NCI-H128 (cell line): ENCODE results near the gene PPP2R2C.

ENCODE experiments used
- DNase-seq: peaks from one replicate; lab custom pipeline; 2025; ENCODE audit not compliant: unreplicated experiment; lab: John Stamatoyannopoulos, UW

PPP2R2C gene

DNA sequence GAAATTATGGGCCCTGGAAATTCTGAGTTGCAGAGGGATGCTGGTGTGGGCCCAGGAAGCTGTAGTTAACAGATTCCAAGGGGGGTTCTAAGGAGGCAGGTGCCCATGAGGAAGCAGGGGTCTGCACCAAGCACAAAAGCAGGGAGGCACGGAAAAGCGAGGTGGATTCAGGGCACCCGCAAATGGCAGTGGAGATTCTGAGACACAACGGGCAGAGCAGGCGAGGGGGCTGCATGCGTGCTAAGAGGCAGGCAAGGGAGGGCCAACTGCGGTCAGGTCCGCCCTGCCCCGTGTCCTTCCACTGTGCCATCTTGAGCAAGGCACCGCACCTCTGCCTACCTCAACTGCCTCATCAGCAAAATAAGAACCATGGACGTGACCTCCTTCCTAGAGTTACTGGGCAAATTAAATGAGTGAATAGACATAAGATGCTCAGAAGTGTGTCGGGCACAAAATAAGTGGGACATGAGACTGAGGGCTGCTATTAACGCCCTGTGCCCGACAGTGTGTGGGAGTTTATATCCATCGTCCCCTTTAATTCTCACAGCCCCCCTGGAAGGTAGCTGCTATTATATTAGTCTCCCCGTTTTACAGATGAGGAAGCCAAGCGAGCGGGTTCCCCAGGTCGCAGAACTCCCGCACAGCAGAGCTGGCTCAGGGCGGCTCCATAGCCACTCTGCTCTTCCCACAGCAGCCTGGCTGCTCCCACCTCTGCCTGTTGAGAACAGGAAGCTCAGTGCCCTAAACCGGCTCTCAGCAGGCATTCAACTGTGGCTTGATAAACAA is 67.6 kb downstream of the PPP2R2C start:
- no peak for DNase-seq

DNA sequence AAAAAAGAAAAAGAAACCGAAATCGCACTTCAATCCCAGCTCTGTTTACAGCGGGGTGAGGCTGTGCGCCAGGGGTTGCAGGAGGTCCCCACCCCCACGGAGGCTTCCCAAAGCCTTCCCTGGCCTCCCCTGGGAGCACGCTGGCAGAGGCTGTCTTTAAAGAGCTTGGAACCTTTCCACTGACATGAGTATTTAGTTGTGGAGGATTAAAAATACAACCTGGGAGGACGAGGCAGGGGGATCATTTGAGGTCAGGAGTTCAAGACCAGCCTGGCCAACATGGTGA is 69.1 kb downstream of the PPP2R2C start:
- no peak for DNase-seq

DNA sequence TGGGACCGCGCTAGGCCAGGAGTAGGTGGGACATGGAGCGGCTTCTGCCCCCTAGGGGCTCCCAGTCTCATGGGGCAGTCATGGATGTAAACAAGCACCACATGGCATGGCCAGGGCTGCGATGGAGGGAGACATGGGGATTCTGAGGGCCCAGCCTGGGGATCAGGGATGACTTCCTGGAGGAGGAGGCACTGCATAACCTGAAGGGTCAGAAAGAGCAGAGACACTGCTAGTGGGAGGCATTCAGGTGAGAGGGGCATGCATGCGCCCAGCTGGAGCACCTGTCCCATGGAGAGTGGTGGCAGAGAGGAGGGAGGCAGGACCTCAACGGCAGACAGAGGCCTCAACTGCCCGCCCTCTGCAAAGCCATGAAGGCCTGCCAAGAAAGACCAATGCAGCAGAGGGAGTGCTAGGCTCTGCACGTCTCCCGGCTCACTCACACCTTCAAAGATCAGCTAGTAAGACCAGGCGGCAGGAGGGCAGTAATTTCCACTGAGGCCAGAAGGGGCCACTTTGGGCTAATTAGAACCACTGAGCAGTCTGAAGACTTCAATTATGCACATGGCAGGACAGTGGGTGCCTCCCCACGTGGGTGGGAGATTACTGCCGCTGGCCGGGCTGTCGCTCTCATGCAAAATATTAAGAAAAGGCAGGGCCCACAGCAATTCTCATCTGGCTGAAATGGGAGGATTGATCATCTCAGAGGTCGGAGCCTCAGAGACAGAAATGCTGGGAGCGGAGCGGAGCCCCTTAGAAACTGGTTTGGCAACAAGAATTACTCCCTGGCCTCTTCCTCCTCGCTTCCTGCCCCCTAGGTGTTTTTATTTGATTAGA is 69.6 kb downstream of the PPP2R2C start:
- no peak for DNase-seq

DNA sequence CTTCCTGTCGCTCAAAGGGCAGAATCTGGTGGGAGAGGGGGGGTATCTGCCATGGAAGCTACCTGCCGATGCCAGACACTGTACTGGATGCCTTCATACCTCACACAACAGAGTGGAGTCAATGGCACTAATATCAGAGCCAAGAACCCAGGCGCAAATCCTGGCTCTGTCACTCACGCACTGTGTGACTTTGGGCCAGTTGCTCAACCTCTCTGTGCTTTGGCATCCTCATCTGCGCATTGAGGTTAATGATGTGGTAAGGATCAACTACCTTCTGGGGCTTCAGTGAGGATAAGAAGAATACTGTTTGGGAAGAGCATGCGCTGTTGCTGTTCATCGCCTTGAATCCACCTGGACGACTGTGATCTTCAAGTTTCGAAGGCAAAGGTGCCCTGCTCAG is 70.6 kb downstream of the PPP2R2C start:
- DNase-seq, result no peak

DNA sequence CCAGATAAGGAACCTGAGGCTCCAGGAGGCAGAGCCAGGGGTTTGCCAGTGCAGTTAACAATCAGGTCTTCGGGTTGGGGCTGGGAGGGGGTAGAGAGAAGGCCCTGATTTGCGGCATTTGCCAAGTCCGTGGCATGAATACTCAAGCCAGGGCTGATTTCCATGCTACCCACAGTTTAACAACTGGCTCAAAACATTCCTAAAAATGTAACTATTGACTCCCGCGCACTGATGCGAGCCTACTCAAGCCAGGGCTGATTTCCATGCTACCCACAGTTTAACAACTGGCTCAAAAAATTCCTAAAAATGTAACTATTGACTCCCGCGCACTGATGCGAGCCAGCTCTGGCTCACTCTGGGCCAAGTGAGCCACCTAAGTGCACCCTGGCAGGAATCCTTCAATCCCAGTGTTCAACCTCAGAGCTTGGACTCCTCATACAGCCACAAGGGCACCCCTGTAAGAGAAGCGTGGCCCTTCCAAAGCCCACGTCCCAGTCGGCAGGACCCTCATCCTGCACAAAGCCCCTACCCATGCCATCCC is 75.6 kb downstream of the PPP2R2C start:
- DNase-seq, result no peak

DNA sequence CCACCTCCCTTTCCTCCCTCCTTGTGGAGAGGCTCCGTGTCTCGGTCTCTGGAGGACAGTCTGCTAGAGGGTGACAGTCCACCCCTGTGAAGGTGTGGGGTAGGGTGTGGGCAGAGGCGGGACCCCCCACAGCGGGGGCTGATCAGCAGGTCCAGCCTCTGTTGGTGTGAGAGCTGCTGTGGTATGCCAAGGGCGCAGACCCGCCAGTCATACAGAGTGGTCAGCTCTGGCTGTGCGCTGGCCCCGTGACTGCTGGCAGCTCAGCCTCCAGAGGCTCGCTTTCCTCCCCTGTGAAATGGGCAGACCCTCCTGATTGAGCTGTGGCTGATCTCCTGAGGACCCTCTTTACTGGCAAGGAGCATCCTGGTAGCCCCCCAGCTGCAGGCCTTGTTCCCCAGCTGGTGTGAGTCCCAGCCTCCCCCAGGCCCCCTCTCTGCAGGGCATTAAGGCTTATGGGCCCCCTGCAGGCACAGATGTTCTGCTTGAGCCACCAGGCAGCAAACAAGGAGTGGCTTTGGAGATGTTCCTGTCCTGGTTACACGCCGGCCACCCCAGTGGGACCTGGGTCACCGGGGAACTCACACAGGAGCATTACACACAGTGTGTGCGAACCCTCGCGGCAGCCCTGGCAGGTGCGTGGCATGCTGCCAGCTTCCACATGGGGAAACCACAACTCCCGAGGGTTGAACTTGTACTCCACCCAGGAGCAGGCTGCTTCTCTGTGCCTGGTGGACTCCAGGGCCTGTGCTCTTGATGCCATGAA is 76.8 kb downstream of the PPP2R2C start:
- no peak for DNase-seq

DNA sequence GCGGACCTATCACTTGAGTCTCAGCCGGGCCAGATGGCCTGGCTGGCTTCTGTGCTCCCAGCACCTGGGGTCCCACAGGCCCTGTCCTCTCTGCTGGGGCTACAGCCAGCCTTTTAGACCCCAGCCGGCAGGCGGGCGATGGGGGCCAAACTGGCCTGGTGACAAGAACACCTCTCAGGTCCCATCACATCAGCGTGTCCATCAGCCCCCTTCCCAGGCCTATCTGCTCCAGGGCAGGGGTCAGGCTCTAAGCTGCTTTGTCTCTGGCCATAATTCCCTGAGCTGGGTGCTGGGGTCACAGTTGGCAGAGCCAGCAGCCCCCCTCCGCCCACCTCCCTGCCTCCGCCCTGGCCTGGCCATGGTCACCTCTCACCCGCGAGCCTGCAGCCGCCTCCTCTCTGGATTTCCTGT is 77.7 kb downstream of the PPP2R2C start:
- no peak for DNase-seq

DNA sequence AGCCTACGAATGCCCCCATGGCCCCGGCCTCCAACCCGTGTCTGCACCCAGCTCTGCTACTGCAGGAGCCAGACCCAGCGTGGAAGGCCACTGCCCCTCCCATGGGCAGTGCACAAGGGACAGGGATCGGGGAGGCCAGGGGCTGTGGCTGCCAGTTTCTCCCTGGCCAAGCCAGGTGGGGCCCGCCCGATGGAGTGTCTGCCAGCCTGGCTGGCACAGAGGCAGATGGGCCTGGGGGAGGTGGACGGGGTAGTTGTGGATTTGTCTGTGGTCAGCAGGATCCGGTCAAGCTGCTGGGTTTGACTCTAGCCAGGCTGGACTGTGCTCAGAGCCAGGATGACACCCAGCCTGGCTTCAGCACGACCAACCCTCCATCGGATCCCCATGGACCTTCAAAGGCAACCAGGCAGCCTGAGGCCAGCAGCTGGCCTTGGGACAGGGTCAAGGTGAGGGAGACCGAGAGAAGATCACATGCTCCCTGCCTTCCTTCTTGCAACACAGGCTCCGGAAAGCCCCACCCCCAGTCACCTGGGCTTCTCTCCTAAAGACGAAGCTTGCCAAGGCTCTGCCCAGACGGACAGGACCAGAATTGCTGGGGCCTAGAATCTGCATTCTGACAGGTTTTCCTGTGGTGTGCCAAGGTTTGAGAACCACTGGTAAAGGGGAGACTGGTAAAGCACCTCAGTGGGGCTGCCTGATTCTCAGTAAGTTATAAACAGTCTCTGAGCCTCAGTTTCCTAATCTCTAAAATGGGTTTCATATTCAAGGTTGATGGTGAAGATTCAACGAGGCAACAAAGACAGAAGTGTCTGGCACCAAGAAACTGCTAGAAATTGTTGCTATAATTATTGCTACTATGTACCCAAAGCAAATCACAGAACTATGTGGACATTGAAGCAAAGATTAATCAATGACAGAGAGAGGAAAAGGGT is 78.6 kb downstream of the PPP2R2C start:
- no peak for DNase-seq

DNA sequence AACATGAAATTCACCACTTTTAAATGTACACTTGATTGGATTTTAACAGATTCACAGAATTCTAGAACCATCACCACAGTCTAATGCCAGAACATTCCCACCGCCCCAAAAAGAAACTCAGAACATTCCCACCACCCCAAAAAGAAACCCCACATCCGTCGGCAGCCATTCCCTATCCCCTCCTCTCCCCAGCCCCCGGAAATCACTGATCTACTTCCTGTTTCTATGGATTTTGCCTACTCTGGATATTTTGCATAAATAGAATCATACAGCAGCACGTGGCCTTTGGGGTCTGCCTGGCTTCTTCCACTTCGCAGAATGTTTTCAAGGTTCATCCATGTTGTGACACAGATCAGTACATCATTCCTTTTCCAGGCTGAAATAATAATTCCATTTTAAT is 79.3 kb downstream of the PPP2R2C start:
- DNase-seq, result no peak

DNA sequence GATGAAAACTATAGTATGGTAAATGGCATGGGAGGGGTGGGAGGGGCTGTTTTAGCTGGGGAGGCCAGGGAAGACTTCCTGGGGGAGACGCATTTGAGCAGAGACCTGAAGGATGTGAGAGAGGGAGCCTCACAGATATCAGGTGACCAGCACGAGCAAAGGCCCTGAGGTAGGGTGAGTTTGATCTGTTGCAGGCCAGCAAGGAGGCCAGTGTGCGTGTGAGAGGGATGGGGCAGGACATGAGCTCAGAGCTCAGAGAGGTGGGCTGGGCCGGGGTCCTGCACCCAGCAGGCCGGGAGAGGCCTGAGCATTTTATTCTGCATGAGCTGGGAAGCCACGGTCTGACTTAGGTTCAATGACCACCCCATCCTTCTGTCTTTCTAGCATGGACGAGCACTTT is 80.0 kb downstream of the PPP2R2C start:
- no peak for DNase-seq

DNA sequence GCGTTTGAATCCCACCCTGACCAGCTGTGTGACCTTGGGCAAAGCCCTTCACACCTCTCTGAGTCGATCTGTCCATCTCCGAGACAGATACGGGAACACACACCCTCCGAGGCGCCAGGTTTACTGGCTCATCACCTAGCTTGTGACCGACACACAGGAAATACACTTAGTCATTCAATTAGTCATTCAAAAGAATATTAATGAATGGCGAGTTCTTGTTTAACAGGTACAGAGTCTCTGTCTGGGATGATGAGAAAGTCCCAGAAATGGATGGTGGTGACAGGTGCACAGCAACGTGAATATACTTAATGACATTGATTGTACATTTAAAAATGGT is 80.6 kb downstream of the PPP2R2C start:
- no peak for DNase-seq

DNA sequence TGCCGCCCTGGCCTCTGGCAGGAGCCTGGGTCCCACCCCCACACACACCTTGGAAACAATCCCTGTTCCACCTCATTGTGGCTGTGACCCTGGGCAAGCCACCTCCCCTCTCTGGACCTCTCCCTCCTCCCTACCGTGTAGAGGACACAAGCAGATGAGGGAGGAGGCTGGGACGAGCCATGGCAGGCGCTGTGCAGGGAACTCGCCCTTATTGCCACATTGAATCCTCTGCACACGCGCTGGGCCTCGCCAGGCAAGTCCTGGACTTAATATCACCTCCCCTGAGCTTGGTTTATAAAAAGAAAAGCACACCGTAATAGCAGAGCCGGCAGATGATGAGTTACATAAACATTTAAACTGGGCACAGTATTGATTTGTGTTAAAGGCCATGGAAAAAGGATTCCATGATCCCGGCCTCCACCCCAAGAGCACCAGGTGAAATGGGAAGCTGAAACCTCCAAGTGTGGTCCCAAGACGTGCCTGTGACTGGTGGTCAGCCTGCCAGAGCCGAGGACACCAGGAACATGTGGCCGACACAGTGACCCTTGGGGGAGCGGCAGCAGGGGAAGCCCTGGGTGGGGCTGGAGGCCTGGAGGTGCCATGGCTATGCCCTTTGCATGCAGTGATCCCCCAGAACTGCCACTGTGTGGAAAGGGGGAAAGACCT is 81.1 kb downstream of the PPP2R2C start:
- no peak for DNase-seq

DNA sequence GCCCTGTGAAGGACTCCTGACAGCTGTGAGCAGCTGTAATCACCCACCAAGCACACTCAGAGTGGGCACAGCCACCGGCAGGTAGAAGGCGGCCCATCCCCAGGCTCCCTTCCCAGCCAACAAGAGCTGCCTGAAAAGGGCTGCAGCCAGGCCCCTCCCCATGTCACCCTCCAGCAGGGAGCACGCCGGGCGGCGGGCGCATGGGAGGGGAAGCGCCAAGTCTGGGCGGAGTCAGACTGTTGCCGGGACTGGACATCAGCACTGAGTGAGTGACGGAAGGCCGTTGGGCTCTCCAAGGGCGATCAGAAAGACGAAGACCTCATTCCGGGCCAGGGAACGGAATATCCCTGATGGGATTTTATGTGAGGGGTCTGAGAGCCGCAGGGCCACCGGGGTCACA is 82.1 kb downstream of the PPP2R2C start:
- no peak for DNase-seq

DNA sequence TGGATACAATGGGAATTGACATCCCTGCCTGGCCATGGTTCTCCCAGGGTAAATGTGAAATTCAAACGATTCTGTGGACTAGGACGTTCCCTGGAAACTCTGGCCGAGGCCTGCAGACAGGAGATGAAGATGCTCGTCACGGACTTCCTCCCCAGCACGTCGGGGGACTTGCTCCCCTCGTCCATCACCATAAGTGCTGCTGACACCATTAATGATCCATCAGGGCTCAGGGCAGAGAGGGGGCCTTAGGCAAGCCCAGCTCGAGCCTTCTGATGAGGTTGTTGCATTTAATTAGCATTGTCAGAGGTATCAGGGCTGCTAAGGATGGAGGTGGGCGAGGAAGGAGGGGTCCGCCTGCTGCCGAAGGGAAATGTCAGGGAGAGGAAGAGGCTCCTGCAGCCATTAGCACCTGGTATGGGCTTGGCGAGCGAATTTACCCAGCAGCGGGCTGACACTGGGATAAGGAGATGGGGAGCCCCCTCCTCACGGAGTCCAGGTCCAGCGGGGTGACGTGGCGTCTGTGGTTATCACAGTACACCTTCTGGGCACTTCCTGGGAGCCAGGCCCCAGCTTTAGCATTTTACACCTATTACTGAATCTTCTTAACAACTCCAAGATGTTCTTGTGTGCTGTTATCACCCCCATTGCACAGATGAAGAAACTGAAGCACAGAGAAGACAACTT is 83.1 kb downstream of the PPP2R2C start:
- no peak for DNase-seq

DNA sequence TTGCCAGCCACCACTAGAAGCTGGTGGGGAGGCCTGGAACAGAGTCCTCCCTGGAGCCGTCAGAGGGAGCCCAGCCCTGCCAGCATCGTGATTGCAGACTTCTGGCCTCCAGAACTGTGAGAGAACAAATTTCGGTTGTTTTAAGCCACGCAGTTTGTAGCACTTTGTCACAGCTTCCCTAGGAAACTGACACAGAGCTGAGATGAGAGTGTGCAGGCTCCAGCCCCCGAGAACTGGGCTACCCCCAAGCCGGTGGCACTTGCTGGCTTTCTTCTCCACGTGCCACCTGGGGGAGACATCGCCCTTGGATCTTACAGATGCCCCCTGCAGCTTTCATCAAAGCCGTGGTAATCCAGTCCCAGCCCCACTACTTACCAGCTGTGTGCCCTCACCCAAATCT is 83.7 kb downstream of the PPP2R2C start:
- no peak for DNase-seq

DNA sequence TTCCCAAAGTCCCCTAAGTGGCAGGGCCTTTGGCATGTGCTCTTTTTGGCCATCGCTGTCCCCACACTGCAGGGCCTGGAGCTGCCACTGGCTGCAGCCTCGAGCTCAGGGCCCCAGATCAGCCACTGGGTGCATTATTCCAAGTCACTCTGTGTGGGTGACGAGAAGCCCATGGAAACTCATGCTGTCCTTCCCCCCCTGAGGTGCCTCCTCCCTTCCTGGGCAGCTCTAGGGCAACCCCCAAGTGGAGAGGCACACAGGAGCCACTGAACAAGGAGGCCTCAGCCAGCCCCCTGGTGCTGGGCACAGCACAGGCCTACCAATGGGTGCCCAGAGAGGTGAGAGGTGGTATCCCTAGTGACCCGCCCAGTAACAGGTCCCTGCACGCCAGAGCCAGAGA is 84.5 kb downstream of the PPP2R2C start:
- DNase-seq, result no peak

DNA sequence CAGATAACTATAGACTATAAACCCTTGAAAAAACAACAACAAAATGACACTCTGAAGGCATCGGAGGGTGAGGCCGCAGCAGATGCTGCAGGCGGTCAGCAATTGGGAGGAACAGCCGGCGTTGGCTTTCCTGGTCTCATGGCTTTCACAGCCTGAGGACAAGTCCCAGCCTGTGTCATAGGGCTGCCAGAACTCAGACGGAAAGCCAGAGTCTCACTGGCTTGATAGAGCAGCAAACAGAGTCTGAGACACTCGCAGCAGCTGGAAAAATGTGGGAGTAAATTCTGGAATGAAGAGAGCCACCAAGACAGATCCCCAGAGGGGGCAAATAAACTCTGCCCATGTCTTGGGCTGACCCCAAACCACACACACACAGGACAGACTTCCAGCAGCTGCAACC is 86.3 kb downstream of the PPP2R2C start:
- no peak for DNase-seq

DNA sequence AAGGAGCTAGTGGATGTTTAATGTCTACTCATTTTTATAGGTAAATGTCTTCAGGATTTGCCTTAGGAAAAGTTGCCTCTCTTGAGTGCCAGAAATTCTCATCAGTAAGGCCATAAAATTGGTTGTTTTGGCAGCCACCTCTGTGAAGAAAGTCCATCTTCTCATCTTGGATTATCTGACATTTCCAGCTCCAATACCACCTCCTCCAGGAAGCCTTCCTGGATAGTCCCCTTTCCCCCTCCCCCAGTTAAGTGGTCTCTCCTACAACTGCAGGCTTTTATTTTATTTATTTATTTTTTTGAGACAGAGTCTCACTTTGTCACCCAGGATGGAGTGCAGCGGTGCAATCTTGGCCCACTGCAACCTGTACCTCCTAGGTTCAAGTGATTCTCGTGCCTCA is 87.1 kb downstream of the PPP2R2C start:
- DNase-seq, result no peak

DNA sequence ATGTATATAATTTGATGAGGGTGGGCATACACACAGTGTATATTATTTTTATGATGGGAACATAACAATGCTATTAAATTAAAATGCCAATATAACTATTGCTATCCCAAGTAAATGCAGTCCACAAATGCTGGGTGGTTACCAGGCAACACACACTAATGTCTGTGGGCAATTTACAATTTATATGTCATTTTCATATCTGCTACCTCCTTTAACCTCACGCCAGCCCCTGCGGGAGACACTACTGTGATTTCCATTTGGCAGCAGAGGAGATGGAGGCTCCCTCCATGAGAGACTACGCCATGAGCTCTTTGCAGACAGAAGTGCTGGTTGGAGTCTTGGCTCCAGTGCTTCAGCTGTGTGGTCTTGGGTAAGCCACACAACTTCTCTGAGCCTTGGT is 87.9 kb downstream of the PPP2R2C start:
- DNase-seq, result no peak

DNA sequence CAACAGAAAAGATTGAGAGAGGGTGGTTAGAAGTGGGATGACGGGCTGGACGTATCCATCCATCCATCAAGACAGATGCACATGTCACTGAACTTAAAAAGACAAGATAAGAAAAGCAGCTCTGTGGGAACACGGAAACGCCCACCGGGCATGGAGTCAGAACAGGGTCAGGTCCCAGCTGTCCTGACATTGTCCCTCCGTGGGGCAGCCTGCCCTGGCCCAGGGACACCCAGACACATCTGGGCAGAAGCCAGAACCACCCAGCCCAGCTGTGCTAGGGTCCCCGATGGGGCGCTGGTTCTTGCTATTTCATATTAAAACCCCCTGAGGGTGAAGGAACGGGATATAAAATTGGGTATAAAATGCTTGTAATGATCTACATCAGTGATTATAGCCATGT is 88.5 kb downstream of the PPP2R2C start:
- DNase-seq, result no peak
